HL-60/S4 treated with retinoic acid at 250 ng/mL for 4 days and 3 days (cell line): ENCODE measurements around the gene SOX13.

Experiments
- in situ Hi-C: fragments of 300-500 bp; cut with MboI; formaldehyde crosslinking; loops from 2 replicates; pipeline ENCODE4 v1.7.0; 2022; ENCODE audit warnings: low sequenced_read_pairs

The SOX13 gene

GRCh38 chr1:204128464-204128963 is 55.6 kb downstream of the SOX13 start:
- in situ Hi-C loops, result loop anchor here (5.0 kb wide), 1 partner anchor 256 kb away; no protein-coding TSS in a partner anchor

DNA sequence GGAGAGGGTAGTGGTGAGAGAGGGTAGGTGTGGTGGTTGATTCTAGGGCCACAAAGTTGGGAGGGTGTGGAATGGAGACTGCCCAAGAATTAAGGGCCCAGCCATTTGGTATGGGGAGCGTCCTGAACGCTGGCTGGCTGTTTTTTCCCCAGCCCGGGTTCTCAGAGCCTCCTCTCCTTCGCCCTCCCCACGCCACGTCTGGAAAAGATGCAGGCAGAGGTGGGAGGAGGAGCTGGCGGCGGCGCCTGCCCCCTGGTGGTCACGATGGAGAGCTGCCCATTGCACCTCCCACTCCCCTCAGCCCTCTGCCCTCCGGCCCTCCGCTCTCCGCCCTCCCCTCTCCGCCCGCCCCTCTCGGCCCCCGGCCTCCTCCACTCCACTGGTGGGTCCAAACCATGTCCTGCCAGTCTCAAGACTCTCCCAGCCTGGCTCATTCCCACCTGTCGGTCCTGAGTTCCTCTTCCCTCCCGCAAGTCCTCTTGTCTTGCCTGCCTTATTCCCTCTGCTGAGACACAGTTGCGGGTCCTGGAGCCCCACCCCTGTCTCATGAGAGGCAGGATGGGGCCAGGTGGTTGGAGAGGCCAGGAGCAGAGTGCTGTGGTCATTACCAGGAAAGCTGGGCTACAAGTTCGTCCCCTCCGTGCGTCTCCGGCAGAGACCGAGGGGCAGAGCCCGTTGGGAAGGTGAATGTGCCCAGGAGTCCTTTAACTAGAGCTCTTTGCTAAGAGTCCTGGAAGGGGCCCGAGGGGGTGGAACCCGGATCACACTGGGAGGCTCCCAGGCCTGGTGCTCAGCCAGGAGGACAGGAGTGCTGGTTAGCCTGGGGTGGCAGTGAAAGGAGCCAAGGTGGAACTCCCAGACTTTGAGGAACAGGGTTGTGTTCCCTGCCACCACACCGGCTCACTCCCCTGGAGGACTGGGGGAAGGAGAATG is 56.3 kb downstream of the SOX13 start:
- in situ Hi-C loops, result loop anchor here (5.0 kb wide), 1 partner anchor 257 kb away; no protein-coding TSS in a partner anchor

GRCh38 chr1:204130178-204130577 is 57.3 kb downstream of the SOX13 start:
- in situ Hi-C loops, result no loop called here

DNA sequence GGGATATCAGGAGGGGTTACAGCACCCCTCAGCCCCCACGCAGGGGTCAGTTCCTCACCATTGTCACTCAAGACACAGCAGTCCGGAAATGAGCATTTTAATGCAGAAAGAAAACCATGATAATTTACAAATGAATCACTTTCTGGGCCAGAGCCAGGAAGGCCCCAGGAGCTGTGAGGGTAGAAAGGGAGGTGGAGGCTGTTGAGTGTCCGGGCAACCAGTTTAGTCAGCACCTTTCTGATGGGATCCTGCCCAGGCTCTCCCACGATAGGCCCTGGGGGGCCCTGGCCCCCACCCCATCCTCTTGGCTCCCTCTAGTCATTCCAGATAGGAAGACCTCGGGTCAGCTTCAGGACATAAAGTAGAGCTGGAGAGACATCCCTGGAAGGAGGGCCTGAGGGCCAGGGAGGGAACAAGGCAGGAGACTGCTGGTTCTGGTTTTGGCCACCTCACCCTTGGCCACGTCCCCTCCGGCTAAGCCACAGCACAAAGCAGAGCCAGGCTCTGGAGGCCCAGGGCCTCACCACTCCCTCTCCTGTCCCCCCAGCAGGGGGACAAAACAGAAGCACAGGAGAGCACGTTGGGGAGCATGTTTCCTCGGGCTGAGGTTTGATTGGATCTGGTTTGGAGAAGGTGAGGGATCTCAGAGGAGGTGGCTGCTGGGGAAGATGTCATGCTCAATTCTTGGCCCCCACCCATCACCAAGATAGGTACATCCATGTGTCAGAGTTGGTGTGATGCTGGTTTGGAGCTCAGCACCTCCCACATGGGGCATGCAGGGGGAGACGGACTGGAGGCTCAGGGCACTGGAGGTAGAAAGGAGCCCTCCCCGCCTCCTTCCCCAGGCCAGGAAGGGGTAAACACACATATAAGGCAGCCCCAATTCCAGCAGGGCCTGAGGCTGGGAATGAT is 58.3 kb downstream of the SOX13 start:
- in situ Hi-C loops, result no loop called here

DNA sequence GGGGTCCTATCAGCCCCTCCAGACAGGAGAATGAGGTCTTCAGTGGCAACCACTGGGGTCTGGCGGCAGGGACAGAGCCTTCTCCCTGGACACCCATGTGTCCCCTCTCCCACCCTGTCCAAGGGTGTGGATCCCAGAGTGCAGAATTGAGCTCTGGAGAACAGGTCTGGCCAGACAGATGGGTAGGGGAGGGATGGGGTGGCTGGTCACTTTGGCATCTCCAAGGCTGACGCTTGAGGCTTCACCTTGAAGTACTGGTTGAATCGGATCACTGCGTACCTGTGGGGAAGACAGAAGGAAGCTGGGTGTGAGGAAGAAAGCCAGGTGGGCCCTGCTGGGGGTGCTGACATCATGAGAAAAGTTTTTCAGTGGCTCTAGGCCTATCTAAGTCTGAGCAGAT is 59.1 kb downstream of the SOX13 start:
- in situ Hi-C loops, result no loop called here

DNA sequence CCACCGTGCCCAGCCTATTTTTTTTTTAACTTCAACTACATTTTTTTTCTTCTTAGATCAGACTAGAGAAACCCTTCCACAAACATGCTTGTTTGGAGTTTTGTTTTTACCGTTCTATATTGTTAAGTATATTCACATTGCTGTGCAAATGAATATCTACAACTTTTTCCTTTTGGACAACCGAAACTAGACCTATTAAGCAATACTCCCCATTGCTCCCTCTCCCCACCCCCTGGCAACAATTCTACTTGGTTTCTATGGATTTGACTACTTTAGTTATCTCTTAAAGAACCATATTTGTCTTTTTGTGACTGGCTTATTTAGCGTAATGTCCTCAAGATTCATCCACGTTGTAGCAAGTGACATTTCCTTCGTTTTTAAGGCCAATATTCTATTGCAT is 59.8 kb downstream of the SOX13 start:
- in situ Hi-C loops, result no loop called here

DNA sequence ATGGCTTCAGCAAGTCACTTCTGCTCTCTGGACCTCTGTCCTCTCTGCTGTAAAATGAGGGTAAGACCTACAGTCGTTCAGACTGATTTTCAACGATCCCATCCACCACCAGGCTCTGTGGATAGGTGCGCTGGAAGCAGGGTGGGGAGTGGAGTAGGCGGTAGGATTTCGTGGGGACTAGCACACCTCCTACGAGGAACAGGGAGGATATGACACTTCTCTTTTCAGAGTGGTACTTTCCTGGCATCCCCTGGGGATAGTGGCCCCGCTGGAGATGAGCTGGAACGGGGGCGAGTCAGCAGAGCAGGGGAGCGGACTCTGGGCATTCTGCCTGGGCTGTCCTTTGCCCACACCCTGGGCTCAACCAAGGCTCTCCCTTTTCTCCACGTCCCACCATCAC is 61.2 kb downstream of the SOX13 start:
- in situ Hi-C loops, result no loop called here

DNA sequence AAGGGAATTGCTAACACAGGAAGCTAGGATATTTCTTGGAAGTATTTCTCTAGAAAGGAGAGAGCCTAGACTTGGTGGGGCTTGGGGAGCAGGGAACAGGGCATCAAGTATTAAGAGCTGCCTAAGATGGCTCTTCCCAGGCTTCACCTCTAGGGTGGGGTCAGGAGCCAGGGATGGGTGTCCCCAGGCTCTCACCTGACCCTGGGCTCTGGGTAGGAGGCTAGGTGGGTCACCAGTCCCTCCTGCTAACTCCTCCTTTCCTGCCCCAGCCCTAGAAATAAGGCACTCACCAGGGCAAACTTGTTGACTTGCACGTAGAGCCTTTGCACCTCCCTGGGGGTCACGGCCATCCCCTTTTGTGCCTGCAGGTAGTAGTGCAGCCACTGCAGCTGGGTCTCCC is 63.9 kb downstream of the SOX13 start:
- in situ Hi-C loops, result no loop called here

DNA sequence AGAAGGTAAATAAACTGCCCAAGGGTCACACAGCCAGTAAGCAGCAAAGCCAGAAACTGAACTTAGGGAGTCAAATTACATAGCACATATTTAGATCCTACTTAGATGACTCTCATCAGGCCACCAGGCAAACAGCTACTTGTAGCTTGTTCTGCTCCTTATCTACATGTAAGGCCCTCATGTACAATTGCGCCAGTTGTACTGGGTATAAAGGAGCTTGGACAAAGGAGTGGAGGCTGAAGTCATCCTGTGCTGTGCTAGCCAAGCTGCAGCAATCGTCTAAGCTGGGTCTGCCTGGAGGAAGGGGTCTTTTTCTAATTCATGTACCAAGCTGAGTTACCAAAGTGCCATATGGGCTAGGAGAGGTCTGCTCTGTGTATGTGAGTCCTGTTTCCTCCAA is 66.2 kb downstream of the SOX13 start:
- in situ Hi-C loops, result no loop called here

DNA sequence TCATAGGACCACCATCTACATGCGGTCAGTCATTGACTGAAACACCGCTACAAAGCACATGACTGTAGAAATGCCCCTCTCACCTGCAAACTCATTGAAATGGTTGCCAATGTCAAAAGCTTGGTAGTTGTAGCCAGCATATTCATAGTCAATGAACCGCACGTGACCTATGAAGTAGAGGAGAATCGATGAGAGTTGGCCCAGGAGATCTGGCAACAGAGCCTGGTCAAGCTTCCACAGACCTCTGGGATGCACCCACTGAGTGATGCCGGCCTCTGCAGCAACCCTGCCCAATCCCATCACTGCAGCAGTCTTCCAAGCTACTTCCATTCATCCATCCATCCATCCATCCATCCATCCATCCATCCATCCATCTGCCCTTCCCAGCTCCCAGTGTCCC is 67.0 kb downstream of the SOX13 start:
- in situ Hi-C loops, result no loop called here

GRCh38 chr1:204141131-204141530 is 68.2 kb downstream of the SOX13 start:
- in situ Hi-C loops, result no loop called here

DNA sequence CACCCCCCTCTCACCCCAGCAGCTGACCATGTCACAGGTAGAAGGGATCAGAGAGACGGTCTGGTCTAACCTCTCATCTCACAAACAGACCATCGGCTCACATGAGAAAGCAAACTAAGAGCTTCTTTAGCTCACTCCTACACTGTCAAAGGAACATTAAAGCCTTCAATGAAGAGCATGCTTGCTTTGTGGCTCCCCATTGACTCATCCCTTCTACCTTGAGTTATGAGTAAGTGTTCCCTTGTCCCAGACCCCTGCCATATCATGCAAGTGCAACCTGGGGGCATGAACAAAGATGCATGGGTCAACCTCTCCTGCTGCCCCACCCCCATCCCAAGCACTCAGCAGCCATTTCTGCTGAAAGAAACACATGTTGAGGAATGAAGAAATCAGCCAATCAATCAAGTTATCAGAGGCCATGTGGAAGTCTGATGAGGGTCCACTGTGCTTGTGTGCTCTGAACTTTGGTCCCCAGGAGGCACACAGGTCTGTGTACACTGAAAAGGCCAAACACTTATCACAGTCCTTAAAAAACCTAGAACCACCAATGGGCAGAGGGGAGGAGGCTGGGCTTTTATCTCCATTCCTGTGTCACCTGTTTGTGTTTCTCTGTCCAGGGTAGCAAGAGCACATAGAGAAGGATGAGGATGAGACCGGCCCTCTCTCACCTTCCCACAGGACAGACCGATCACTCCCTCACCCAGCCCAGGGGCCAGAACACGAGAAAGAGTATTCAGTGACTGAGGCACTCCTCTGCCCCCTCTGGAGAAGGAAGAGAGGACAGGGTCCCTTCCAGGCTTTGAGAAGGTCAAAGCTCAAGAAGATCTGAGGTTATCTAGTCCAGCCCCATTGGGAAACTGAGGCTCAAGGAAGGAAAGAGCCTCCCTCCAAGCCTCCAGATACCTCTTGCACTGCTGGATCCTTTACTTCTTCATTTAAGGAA is 69.4 kb downstream of the SOX13 start:
- in situ Hi-C loops, result no loop called here

DNA sequence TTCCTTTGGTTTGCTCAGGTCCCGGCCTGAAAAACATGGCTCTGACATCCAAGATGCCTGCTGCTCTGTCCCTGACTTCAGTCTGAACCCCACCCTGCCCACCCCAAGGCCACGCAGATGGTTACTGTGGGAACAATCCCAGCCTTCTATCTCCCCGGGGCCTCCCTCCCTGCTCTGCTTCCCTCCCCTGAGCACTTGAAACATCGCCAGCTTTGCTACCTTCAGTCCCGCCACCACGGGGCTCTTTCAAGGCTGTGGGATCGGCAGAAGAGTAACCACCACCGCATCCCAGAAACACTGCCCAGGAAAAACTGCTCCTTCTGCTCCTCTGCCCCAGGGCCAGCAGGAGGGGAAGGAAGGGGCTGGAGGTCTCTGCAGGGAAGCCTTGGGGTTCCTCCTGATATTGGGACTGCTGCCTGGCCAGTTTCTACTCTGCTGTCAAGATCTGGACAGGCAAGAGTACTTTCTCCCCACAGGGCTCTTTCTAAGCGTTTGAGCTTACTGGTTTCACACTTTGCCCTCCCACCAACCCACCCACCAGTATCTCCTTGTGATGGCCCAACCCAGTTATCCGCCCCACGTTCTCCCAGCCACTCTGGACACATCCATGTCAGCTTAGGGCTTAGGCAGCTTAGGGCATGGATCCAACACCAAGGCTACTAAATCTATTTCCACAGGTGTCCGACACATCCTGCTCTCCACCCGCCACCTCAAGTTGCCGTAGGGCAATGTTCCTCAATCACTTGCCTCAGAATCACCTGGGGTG is 70.5 kb downstream of the SOX13 start:
- in situ Hi-C loops, result no loop called here

DNA sequence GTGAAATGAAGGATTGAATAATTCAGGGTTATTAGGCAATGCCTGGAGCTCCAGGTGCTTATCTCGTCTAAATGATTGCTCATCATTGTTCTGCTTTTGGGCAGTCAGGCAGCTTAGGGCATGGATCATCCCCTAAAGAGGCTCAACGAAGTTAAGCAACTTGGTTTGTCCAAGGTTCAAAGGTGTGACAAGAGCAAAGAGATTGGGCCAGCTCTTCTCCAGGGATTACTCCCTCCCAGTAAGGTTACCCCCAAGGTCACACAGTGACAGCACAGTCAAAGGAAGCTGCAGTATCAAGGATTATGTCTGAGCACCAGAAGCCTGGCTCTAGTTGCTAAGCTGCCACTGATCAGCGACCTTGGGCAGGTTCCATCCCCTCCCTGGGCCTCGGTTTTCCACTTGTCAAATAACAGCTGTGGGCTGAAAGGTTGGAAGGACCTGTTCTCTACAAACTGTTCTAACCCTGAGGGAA is 72.2 kb downstream of the SOX13 start:
- in situ Hi-C loops, result no loop called here

DNA sequence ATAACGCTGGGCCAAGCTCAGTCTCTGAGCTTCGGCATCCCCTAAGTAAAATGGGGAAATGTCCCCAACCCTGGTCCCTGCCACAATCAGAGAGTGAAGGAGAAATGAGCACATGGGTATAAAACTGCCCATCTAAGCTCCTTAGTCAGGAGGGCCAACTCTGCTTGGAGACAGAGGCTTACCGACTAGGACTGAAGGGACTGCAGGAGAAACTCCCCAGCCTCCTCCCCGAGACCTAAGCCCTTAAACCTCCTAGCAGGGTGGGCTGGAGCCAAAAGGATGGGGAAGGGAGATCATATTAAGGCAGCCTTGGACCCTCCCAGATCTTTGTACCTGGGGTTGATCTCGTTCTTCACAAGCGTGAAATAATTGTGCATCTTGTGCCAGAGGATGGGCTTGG is 73.4 kb downstream of the SOX13 start:
- in situ Hi-C loops, result no loop called here

GRCh38 chr1:204146965-204147364 is 74.0 kb downstream of the SOX13 start:
- in situ Hi-C loops, result no loop called here

DNA sequence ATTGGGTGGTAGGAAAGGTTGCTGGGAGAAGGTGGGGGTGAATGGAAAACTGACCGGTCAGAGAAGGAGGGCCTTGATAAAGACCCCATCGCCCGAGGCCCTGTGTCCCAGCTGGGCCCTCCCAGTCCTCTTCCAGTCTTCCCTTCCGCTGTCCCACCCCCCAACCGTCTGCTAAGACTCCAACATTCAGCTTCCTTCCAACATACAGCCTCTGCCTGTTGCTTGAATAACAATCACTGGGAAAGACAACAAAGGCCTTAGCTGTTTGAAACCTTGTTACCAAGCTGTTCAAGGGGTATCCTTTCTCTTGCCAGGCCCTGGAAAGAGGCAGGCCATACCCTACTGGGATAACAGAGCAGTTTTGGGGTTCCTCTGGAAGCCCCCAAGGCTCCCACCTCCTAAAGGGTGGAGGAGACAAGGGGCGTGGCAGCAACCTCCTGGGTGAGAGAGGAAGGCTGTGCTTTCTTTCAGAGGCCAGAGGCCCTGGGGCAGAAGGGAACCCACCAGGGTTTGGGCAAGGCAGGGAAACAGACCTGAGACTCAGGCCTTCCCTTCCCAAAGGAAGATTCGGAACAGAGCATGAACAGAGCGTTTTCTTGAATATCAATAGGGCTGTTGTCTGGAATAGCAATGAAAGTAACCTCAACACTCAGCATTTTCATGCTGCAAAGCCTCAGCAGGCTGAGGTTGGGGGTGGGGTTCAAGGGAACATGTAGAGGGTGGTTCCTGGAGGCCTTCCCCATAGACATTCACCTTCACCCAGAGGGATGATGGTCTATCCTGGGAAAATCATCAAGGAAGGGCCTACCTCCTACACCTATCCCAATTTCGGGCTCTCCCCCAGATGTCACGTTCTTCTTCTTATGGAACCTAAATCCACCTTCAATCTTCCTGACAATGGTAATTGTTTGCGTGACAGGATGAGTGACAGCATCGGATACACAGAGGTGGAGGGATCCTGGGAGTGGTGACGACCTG is 74.8 kb downstream of the SOX13 start:
- in situ Hi-C loops, result no loop called here

GRCh38 chr1:204149107-204149506 is 76.2 kb downstream of the SOX13 start:
- in situ Hi-C loops, result no loop called here
